ENCODE data around the gene HSF4. TPM values are rescaled to one million over a fixed set of nuclear protein-coding genes. Genes with fewer than 3 reads are reported as not detected.

HSF4 gene
- total RNA-seq, 1 experiment from 2014 or later = 1.2 TPM

DNA sequence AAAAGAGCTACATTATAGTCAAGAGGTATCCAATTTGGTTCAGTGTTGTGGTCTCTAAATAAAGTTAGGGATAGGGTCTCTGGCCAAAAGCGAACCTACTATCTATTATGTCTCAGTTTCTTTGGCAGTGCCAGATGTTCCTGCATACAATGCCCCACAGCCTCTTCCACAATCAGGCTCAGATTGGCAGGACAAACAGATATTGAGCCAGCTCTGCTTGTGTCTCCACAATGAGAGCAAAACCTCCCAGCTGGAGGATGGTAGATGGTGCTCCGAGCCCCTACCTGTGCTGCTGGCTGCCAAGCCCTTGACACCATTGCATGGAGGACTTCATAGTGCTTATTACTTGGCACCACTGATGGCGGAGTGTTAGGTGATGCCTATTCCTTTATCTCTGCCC lies 35.1 kb upstream of the HSF4 start:
- H3K27ac Mint-ChIP-seq = no peak overlapping the region
- no CpG with 5 or more reads among the region's 3 CpGs for WGBS (ENCODE audit: extremely low coverage, insufficient read length, low lambda C conversion rate)

More for the DNA sequence above, 35.1 kb upstream of the HSF4 start:
- H2BK20ac ChIP-seq (ENCODE audit: low read depth, low read length, poor library complexity, severe bottlenecking) = no peak overlapping the region
- H3K56ac ChIP-seq (ENCODE audit: insufficient read length, low read depth, low read length) = no peak overlapping the region
- no peak overlapping the region for H2BK120ac ChIP-seq (ENCODE audit: low read depth, low read length, poor library complexity, severe bottlenecking)
- Mint-ChIP-seq H3K27me3 (ENCODE audit: low read depth) (no peaks in the 10 kb centered on the region), H3K9me3 (no peaks in the 10 kb centered on the region), H3K36me3 (ENCODE audit: insufficient read depth in 1 of 3, low read depth in 3 of 3) (peaks cover 9 to 45% (median 30%) of the 10 kb centered on the region in 3 experiments; a peak in 6 of 7 replicates), H3K4me1 (no peaks in the 10 kb centered on the region), H3K4me3 (no peak overlapping the region)
- H3K27me3 ChIP-seq (ENCODE audit: insufficient read depth, low read length) = no peaks in the 10 kb centered on the region
- no peak overlapping the region for H3K23ac ChIP-seq (ENCODE audit: insufficient read length, low read depth, low read length)
- H4K91ac ChIP-seq (ENCODE audit: insufficient read length, low read depth, low read length) = no peak overlapping the region
- H4K8ac ChIP-seq (replicated peaks; ENCODE audit: insufficient read length, low read depth, low read length) = no peak overlapping the region
- no peak overlapping the region for H2AFZ ChIP-seq (ENCODE audit: low read length)
- no peak overlapping the region for H3K27ac ChIP-seq (ENCODE audit: insufficient read length, low read depth, low read length)
- H3K23me2 ChIP-seq (ENCODE audit: insufficient read length, low read depth, low read length, poor library complexity, severe bottlenecking) = no peaks in the 10 kb centered on the region
- H2BK5ac ChIP-seq (ENCODE audit: insufficient read length, low read length) = no peak overlapping the region
- no peaks in the 10 kb centered on the region for H3K4me1 ChIP-seq (ENCODE audit: insufficient read depth, low read length)
- H4K5ac ChIP-seq (ENCODE audit: insufficient read length, low read depth, low read length) = no peak overlapping the region
- H3K9me3 ChIP-seq (ENCODE audit: control insufficient read depth, low read depth, low read length) = no peaks in the 10 kb centered on the region
- no peak overlapping the region for H3K4me2 ChIP-seq (ENCODE audit: insufficient read depth, insufficient read length, low read length)
- no peaks in the 10 kb centered on the region for H4K20me1 ChIP-seq (ENCODE audit: control insufficient read depth, insufficient read depth, insufficient read length)
- no peak overlapping the region for H2BK15ac ChIP-seq (ENCODE audit: low read depth, low read length)
- H2BK12ac ChIP-seq (ENCODE audit: insufficient read length, low read depth, low read length) = no peak overlapping the region
- H3K18ac ChIP-seq (ENCODE audit: insufficient read length, low read depth, low read length) = no peak overlapping the region
- TF ChIP-seq, protein P1, sequence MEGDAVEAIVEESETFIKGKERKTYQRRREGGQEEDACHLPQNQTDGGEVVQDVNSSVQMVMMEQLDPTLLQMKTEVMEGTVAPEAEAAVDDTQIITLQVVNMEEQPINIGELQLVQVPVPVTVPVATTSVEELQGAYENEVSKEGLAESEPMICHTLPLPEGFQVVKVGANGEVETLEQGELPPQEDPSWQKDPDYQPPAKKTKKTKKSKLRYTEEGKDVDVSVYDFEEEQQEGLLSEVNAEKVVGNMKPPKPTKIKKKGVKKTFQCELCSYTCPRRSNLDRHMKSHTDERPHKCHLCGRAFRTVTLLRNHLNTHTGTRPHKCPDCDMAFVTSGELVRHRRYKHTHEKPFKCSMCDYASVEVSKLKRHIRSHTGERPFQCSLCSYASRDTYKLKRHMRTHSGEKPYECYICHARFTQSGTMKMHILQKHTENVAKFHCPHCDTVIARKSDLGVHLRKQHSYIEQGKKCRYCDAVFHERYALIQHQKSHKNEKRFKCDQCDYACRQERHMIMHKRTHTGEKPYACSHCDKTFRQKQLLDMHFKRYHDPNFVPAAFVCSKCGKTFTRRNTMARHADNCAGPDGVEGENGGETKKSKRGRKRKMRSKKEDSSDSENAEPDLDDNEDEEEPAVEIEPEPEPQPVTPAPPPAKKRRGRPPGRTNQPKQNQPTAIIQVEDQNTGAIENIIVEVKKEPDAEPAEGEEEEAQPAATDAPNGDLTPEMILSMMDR (conservative IDR thresholded peaks at IDR 0.05) = no peak
- H3T11ph ChIP-seq (ENCODE audit: low read length) = no peak overlapping the region
- H2AK5ac ChIP-seq (ENCODE audit: insufficient read length, low read length) = no peak overlapping the region
- no peak overlapping the region for H3K9ac ChIP-seq (ENCODE audit: extremely low read depth, insufficient read length, low read length)
- no peak overlapping the region for H3K4ac ChIP-seq (ENCODE audit: low read depth, low read length)
- DNase-seq = no peak
- no peaks in the 10 kb centered on the region for H3K79me1 ChIP-seq (ENCODE audit: insufficient read depth, low read depth, low read length, poor library complexity, severe bottlenecking)
- H3K14ac ChIP-seq (ENCODE audit: insufficient read depth, low read length) = no peak overlapping the region
- H3K79me2 ChIP-seq (ENCODE audit: insufficient read depth, low read length) = no peaks in the 10 kb centered on the region

Measured in H9 (cell line).